HepG2 (cell line): Measurements from ENCODE around the gene ARID3C. TPM values are rescaled to one million over a fixed set of nuclear protein-coding genes. Genes with fewer than 3 reads are reported as not detected.

Experiments
- AHR ChIP-seq: IDR thresholded peaks from 2 replicates; pipeline ENCODE4 v1.6.1; 2018; ENCODE audit warnings: missing genetic modification reagents, missing compliant biosample characterization
- ASH2L ChIP-seq: fragments of 300-600, 200-600 bp; sonication (generic); IDR thresholded peaks from 2 replicates; pipeline ENCODE4 v1.7.0; 2017; ENCODE audit warnings: low read depth, mild to moderate bottlenecking, moderate library complexity, mixed read lengths, low read length; ENCODE audit not compliant: insufficient read length
- ATAD3A ChIP-seq: sonication (generic); formaldehyde crosslinking; IDR thresholded peaks from 2 replicates; pipeline ENCODE4 v1.4.0; 2020; ENCODE audit warnings: missing genetic modification reagents
- FIP1L1 ChIP-seq: fragments of 200-400 bp; formaldehyde crosslinking; IDR thresholded peaks from 2 replicates; pipeline ENCODE4 v1.6.1; 2018; ENCODE audit warnings: low read depth, mild to moderate bottlenecking, low read length, moderate library complexity, borderline replicate concordance; ENCODE audit not compliant: insufficient read depth
- FOXA1 ChIP-seq, 2 experiments: fragments of 450-650 bp in 1 of 2; sonication (generic) in 1 of 2; formaldehyde crosslinking in 1 of 2; IDR thresholded peaks; 2 replicates each; pipeline versions ENCODE4 v1.4.0 to v1.6.1; 2016 to 2020; ENCODE audit warnings: missing genetic modification reagents in 1 of 2
- LCORL ChIP-seq, 2 experiments: fragments of 450-650 bp in 1 of 2; sonication (generic) in 1 of 2; formaldehyde crosslinking in 1 of 2; IDR thresholded peaks; 2 replicates each; pipeline versions ENCODE4 v1.5.0 to v1.6.1; 2017 to 2020; ENCODE audit warnings: antibody characterized with exemption in 1 of 2, missing genetic modification reagents in 1 of 2
- MEIS2 ChIP-seq: sonication (generic); formaldehyde crosslinking; IDR thresholded peaks from 2 replicates; pipeline ENCODE4 v1.9.0; 2021; ENCODE audit warnings: mild to moderate bottlenecking, missing genetic modification reagents
- NR1H2 ChIP-seq: sonication (generic); formaldehyde crosslinking; IDR thresholded peaks from 2 replicates; pipeline ENCODE4 v1.8.1; 2022; ENCODE audit warnings: low read depth, missing genetic modification reagents, borderline replicate concordance
- SAFB2 ChIP-seq: sonication (generic); formaldehyde crosslinking; IDR thresholded peaks from 2 replicates; pipeline ENCODE4 v1.5.1; 2020; ENCODE audit warnings: missing genetic modification reagents, low read depth, mild to moderate bottlenecking, borderline replicate concordance
- ZBED4 ChIP-seq: sonication (generic); formaldehyde crosslinking; IDR thresholded peaks from 2 replicates; pipeline ENCODE4 v1.4.0; 2020; ENCODE audit warnings: missing genetic modification reagents, borderline replicate concordance
- ZBTB26 ChIP-seq: IDR thresholded peaks from 2 replicates; pipeline ENCODE4 v1.6.1; 2016; ENCODE audit warnings: missing compliant biosample characterization, missing genetic modification reagents, borderline replicate concordance
- ZFAT ChIP-seq: sonication (generic); formaldehyde crosslinking; conservative IDR thresholded peaks from 2 replicates; pipeline ENCODE4 v1.8.1; 2023; ENCODE audit warnings: missing genetic modification reagents, inconsistent platforms
- ZNF263 ChIP-seq: sonication (generic); formaldehyde crosslinking; IDR thresholded peaks from 2 replicates; pipeline ENCODE4 v1.4.0; 2020; ENCODE audit warnings: missing genetic modification reagents
- ZNF33A ChIP-seq: sonication (generic); formaldehyde crosslinking; IDR thresholded peaks from 2 replicates; pipeline ENCODE4 v1.5.1; 2020; ENCODE audit warnings: missing genetic modification reagents, mild to moderate bottlenecking, moderate library complexity, borderline replicate concordance
- ZNF546 ChIP-seq: sonication (generic); formaldehyde crosslinking; conservative IDR thresholded peaks from 2 replicates; pipeline ENCODE4 v1.8.1; 2023; ENCODE audit warnings: mild to moderate bottlenecking, missing genetic modification reagents
- ZNF549 ChIP-seq: sonication (generic); formaldehyde crosslinking; IDR thresholded peaks from 2 replicates; pipeline ENCODE4 v1.5.0; 2020; ENCODE audit warnings: missing genetic modification reagents
- polyA plus RNA-seq, 8 experiments: library from polyadenylated mRNA; depleted of rRNA in 3 of 8; stranded (reverse) in 7 of 8; unstranded in 1 of 8; fragments of >200 nt; fragmentation: Illumina TruSeq in 4 of 8; extraction: Trizol in 4 of 8; gene quantifications; 2 replicates each; pipeline versions ENCODE4 v1.2.1 to v1.2.3, GENCODE V29; 2011 to 2016; ENCODE audit warnings: low read depth in 4 of 8, missing spikeins in 1 of 8, mixed read lengths in 1 of 8; ENCODE audit not compliant: insufficient read depth in 1 of 8
- total RNA-seq, 5 experiments: library from RNA; depleted of rRNA; stranded (reverse); fragments of >200 nt; fragmentation: Illumina TruSeq; extraction: Trizol; gene quantifications; 2 replicates each; pipeline ENCODE4 v1.2.3, GENCODE V29; 2016; ENCODE audit warnings: low read depth in 1 of 5
- TF ChIP-seq, protein P1 (sequence below): sonication (generic); formaldehyde crosslinking; IDR thresholded peaks from 2 replicates; pipeline ENCODE4 v1.4.0; 2020; ENCODE audit warnings: missing genetic modification reagents
- TF ChIP-seq, protein P2 (sequence below): sonication (generic); formaldehyde crosslinking; IDR thresholded peaks from 2 replicates; pipeline ENCODE4 v1.4.0; 2020; ENCODE audit warnings: missing genetic modification reagents, mild to moderate bottlenecking, borderline replicate concordance

ARID3C gene
- total and polyA plus RNA-seq, 2 of the 13 experiments (the other 11 are each of a cell fraction or from before 2014, with no cell fraction given): not detected

DNA sequence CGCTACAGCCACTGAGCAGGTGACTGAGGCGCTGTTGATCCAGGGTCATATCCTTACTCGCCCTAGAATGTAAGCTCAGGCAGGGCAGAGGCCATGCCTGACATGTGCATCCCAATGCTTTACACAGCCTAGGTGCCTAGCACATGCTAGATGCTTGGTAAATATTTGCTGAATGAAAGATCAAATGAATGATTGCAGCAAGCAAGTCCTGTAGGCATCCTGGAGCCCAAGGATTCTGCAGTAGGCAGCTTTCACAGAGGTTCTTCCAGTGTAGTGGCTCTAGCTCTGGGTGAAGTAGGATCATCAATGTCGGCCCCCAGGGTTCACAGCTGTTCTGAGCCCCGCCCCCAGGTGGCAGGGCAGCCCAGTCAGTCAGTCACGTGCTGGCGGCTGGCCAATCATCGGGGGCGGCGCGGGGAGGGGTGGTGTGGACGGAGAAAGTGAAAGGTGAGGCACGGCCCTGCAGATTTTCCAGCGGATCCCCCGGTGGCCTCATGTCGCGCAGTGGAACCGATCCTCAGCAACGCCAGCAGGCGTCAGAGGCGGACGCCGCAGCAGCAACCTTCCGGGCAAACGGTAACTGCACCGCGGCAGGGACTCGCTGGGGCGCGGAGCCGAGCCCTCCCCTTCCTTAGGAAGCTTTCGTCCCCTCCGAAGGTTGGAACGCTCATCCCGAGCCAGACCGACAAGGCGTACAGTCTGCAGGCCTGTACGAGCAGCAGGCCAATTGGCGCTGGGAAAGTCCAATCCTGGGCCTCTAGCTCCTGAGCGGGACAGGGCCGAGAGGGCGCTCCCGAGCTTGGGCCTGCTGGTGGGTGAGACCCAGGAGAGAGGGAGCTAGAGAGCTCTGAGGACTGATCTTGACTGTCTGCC lies 17.6 kb upstream of the ARID3C start, which contains the start of gene GALT (continued):
- TF ChIP-seq FOXA1 (IDR thresholded peaks at IDR 0.05) (no peak), FOXA1 (CRISPR knock-in tag; IDR thresholded peaks at IDR 0.05) (peak; percentile 71), MEIS2 (CRISPR knock-in tag) (peak; percentile 41; the same call in 1 of the 2 replicates), ZNF33A (CRISPR knock-in tag) (no peak), ASH2L (peak; percentile 87), ZNF263 (CRISPR knock-in tag) (peak; percentile 63; the same call in 1 of the 2 replicates), ZBED4 (peak; percentile 70; the same call in 1 of the 2 replicates), ZNF549 (no peak), LCORL (IDR thresholded peaks at IDR 0.05) (no peak), LCORL (CRISPR knock-in tag; IDR thresholded peaks at IDR 0.05) (peak; percentile 82; the same call in 1 of the 2 replicates), NR1H2 (CRISPR knock-in tag) (no peak; the same call in 1 of the 2 replicates), ZFAT (CRISPR knock-in tag) (no peak), SAFB2 (CRISPR knock-in tag) (peak; percentile 86), FIP1L1 (no peak), ZNF546 (CRISPR knock-in tag) (peak; percentile 85; the same call in 1 of the 2 replicates), AHR (no peak), ATAD3A (CRISPR knock-in tag) (no peak), ZBTB26 (CRISPR knock-in tag) (peak; percentile 40; the same call in 1 of the 2 replicates)
- TF ChIP-seq, protein P1, sequence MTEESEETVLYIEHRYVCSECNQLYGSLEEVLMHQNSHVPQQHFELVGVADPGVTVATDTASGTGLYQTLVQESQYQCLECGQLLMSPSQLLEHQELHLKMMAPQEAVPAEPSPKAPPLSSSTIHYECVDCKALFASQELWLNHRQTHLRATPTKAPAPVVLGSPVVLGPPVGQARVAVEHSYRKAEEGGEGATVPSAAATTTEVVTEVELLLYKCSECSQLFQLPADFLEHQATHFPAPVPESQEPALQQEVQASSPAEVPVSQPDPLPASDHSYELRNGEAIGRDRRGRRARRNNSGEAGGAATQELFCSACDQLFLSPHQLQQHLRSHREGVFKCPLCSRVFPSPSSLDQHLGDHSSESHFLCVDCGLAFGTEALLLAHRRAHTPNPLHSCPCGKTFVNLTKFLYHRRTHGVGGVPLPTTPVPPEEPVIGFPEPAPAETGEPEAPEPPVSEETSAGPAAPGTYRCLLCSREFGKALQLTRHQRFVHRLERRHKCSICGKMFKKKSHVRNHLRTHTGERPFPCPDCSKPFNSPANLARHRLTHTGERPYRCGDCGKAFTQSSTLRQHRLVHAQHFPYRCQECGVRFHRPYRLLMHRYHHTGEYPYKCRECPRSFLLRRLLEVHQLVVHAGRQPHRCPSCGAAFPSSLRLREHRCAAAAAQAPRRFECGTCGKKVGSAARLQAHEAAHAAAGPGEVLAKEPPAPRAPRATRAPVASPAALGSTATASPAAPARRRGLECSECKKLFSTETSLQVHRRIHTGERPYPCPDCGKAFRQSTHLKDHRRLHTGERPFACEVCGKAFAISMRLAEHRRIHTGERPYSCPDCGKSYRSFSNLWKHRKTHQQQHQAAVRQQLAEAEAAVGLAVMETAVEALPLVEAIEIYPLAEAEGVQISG (CRISPR knock-in tag): peak; percentile 54
- TF ChIP-seq, protein P2, sequence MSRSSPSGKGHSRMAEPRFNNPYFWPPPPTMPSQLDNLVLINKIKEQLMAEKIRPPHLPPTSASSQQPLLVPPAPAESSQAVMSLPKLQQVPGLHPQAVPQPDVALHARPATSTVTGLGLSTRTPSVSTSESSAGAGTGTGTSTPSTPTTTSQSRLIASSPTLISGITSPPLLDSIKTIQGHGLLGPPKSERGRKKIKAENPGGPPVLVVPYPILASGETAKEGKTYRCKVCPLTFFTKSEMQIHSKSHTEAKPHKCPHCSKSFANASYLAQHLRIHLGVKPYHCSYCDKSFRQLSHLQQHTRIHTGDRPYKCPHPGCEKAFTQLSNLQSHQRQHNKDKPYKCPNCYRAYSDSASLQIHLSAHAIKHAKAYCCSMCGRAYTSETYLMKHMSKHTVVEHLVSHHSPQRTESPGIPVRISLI (CRISPR knock-in tag): no peak
